GM12874 (cell line): ENCODE measurements around the gene ACKR3.

ENCODE experiments used
- CTCF ChIP-seq: IDR thresholded peaks from 2 replicates; pipeline ENCODE4 v1.5.1; 2011; ENCODE audit warnings: low read depth, mild to moderate bottlenecking, control low read depth, low read length, moderate library complexity; ENCODE audit not compliant: insufficient read depth

ACKR3 gene

GRCh38 chr2:236569573-236569973 lies at the start of gene ACKR3:
TSS of gene ACKR3 (plus strand) at chr2:236569825. CDS start at chr2:236580466, 10,641 bp downstream.
- peak; percentile 58 for TF ChIP-seq CTCF

- no peak for TF ChIP-seq CTCF
Observed at GRCh38 chr2:236521556-236521955, 48.1 kb upstream of the ACKR3 start.

- TF ChIP-seq CTCF, result no peak
Observed at GRCh38 chr2:236523249-236523648, 46.4 kb upstream of the ACKR3 start.

- no peak for TF ChIP-seq CTCF
Observed at GRCh38 chr2:236525411-236525997, 44.1 kb upstream of the ACKR3 start.

GRCh38 chr2:236526455-236527158 lies 43.0 kb upstream of the ACKR3 start:
- no peak for TF ChIP-seq CTCF

GRCh38 chr2:236527159-236527630 lies 42.4 kb upstream of the ACKR3 start:
- no peak for TF ChIP-seq CTCF

GRCh38 chr2:236529606-236530005 lies 40.0 kb upstream of the ACKR3 start:
- TF ChIP-seq CTCF, result no peak
